GM23338 (cell line): ENCODE data around the gene ABCA7.

ENCODE experiments used
- CREB1 ChIP-seq: fragments of 250-450 bp; sonication (Bioruptor Pico); IDR thresholded peaks from 2 replicates; pipeline ENCODE4 v1.5.0; 2020; ENCODE audit warnings: low read depth, mild to moderate bottlenecking, moderate library complexity
- EZH2 ChIP-seq: fragments of 200-600 bp; sonication (generic); IDR thresholded peaks from one replicate; pipeline ENCODE4 v1.8.0; 2017; ENCODE audit warnings: antibody characterized with exemption, mild to moderate bottlenecking, low read depth; ENCODE audit not compliant: unreplicated experiment
- EZH2phosphoT487 ChIP-seq: fragments of 200-600 bp; sonication (generic); IDR thresholded peaks from one replicate; pipeline ENCODE4 v1.8.1; 2018; ENCODE audit warnings: antibody characterized with exemption; ENCODE audit not compliant: unreplicated experiment
- JUNB ChIP-seq: IDR thresholded peaks from one replicate; pipeline ENCODE4 v1.6.1; 2016; ENCODE audit warnings: antibody characterized with exemption; ENCODE audit not compliant: unreplicated experiment
- POLR2AphosphoS5 ChIP-seq: IDR thresholded peaks from 2 replicates; pipeline ENCODE4 v1.6.1; 2016; ENCODE audit warnings: antibody characterized with exemption, low read depth
- STAT1 ChIP-seq: IDR thresholded peaks from one replicate; pipeline ENCODE4 v1.6.1; 2016; ENCODE audit warnings: antibody characterized with exemption; ENCODE audit not compliant: unreplicated experiment
- TF ChIP-seq, protein P1 (sequence below), 2 experiments: fragments of 200-600 bp in 1 of 2; sonication (generic) in 1 of 2; conservative IDR thresholded peaks; 2 replicates each; pipeline versions ENCODE4 v1.5.1 to v1.6.1; 2016 to 2017; ENCODE audit warnings: antibody characterized with exemption in 2 of 2, low read depth in 2 of 2, mild to moderate bottlenecking in 2 of 2, moderate library complexity in 1 of 2
- TF ChIP-seq, protein P2 (sequence below): IDR thresholded peaks from one replicate; pipeline ENCODE4 v1.6.1; 2018; ENCODE audit warnings: antibody characterized with exemption; ENCODE audit not compliant: unreplicated experiment
- TF ChIP-seq, protein P3 (sequence below): IDR thresholded peaks from 2 replicates; pipeline ENCODE4 v1.6.1; 2016; ENCODE audit warnings: antibody characterized with exemption

DNA sequence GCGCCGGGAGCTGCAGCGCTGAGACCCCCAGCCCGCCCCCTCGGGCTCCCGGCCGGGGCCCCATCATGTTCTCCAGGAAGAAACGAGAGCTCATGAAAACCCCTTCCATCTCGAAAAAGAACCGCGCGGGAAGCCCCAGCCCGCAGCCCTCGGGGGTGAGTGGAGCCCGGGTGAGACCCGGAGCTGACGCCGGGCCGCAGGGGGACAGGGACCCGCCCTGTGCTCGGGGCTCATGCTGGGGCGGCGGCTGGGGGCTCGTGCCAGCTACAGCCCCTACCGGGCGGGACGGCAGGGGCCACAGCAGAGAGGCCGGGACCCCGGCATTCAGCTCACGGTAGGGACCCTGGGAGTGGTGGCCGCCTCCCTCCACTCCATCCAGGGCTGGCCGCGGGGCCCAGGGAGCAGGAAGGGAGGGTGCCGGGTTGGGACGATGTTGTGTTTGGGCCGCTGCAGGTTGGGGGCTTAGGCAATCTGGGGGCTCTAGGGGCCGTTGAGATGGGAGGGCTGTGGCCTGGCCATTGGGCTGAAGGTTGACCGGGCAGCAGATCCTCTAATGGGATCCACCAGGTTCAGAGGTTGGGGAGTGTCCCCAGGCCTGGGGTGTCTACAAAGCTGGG is 27.5 kb downstream of the ABCA7 start:
- TF ChIP-seq, protein P1, sequence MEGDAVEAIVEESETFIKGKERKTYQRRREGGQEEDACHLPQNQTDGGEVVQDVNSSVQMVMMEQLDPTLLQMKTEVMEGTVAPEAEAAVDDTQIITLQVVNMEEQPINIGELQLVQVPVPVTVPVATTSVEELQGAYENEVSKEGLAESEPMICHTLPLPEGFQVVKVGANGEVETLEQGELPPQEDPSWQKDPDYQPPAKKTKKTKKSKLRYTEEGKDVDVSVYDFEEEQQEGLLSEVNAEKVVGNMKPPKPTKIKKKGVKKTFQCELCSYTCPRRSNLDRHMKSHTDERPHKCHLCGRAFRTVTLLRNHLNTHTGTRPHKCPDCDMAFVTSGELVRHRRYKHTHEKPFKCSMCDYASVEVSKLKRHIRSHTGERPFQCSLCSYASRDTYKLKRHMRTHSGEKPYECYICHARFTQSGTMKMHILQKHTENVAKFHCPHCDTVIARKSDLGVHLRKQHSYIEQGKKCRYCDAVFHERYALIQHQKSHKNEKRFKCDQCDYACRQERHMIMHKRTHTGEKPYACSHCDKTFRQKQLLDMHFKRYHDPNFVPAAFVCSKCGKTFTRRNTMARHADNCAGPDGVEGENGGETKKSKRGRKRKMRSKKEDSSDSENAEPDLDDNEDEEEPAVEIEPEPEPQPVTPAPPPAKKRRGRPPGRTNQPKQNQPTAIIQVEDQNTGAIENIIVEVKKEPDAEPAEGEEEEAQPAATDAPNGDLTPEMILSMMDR (conservative IDR thresholded peaks at IDR 0.05; ENCODE audit: low read depth in 2 of 2), result no peak
- TF ChIP-seq EZH2phosphoT487, result no peak
- TF ChIP-seq POLR2AphosphoS5, result no peak
- TF ChIP-seq, protein P2, sequence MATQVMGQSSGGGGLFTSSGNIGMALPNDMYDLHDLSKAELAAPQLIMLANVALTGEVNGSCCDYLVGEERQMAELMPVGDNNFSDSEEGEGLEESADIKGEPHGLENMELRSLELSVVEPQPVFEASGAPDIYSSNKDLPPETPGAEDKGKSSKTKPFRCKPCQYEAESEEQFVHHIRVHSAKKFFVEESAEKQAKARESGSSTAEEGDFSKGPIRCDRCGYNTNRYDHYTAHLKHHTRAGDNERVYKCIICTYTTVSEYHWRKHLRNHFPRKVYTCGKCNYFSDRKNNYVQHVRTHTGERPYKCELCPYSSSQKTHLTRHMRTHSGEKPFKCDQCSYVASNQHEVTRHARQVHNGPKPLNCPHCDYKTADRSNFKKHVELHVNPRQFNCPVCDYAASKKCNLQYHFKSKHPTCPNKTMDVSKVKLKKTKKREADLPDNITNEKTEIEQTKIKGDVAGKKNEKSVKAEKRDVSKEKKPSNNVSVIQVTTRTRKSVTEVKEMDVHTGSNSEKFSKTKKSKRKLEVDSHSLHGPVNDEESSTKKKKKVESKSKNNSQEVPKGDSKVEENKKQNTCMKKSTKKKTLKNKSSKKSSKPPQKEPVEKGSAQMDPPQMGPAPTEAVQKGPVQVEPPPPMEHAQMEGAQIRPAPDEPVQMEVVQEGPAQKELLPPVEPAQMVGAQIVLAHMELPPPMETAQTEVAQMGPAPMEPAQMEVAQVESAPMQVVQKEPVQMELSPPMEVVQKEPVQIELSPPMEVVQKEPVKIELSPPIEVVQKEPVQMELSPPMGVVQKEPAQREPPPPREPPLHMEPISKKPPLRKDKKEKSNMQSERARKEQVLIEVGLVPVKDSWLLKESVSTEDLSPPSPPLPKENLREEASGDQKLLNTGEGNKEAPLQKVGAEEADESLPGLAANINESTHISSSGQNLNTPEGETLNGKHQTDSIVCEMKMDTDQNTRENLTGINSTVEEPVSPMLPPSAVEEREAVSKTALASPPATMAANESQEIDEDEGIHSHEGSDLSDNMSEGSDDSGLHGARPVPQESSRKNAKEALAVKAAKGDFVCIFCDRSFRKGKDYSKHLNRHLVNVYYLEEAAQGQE, result no peak
- TF ChIP-seq EZH2, result no peak
- TF ChIP-seq CREB1 (CRISPR knock-in tag), result no peak
- TF ChIP-seq JUNB, result no peak
- TF ChIP-seq, protein P3, sequence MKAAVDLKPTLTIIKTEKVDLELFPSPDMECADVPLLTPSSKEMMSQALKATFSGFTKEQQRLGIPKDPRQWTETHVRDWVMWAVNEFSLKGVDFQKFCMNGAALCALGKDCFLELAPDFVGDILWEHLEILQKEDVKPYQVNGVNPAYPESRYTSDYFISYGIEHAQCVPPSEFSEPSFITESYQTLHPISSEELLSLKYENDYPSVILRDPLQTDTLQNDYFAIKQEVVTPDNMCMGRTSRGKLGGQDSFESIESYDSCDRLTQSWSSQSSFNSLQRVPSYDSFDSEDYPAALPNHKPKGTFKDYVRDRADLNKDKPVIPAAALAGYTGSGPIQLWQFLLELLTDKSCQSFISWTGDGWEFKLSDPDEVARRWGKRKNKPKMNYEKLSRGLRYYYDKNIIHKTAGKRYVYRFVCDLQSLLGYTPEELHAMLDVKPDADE, result no peak
- TF ChIP-seq STAT1, result no peak
